Large intestine (tissue), 3 donors: ENCODE results near the gene PRIMA1. TPM values are rescaled to one million over a fixed set of nuclear protein-coding genes. Genes with fewer than 3 reads are reported as not detected.
A peak's percentile ranks its signal among the peaks of the same experiment; 100 is the strongest.

Experiments used
- DNase-seq, 2 donors: peaks; one replicate each; pipeline versions ENCODE4 v3.0.0 to v3.0.0-alpha.2; 2013
- H3K27ac ChIP-seq: one replicate; pipeline ENCODE4 v1.5.1; 2013; ENCODE audit warnings: low read length
- H3K27me3 ChIP-seq: 2 replicates; pipeline ENCODE4 v1.6.1; 2013; ENCODE audit warnings: low read length; ENCODE audit not compliant: control insufficient read depth, insufficient read depth
- H3K36me3 ChIP-seq: 2 replicates; pipeline ENCODE4 v1.6.1; 2013; ENCODE audit warnings: low read length; ENCODE audit not compliant: control insufficient read depth, insufficient read depth
- H3K4me1 ChIP-seq: one replicate; pipeline ENCODE4 v1.6.1; 2013; ENCODE audit warnings: low read length; ENCODE audit not compliant: control insufficient read depth, insufficient read depth
- H3K4me3 ChIP-seq: one replicate; pipeline ENCODE4 v1.5.1; 2013; ENCODE audit warnings: low read length
- H3K9me3 ChIP-seq: one replicate; pipeline ENCODE4 v1.6.1; 2013; ENCODE audit warnings: mild to moderate bottlenecking, low read depth, low read length, moderate library complexity; ENCODE audit not compliant: control insufficient read depth
- WGBS: methylation state at CpG from one replicate; pipeline ENCODE4 v1.1.5; 2013; ENCODE audit warnings: low lambda C conversion rate; ENCODE audit not compliant: insufficient coverage; 5-methylcytosine and 5-hydroxymethylcytosine counted together
- polyA plus RNA-seq: library from polyadenylated mRNA; unstranded; fragments of 120-200 nt; gene quantifications from one replicate; pipeline ENCODE4 v1.2.1, GENCODE V29; 2013

The PRIMA1 gene
- polyA plus RNA-seq, 1 donor: 9.2 TPM

DNA sequence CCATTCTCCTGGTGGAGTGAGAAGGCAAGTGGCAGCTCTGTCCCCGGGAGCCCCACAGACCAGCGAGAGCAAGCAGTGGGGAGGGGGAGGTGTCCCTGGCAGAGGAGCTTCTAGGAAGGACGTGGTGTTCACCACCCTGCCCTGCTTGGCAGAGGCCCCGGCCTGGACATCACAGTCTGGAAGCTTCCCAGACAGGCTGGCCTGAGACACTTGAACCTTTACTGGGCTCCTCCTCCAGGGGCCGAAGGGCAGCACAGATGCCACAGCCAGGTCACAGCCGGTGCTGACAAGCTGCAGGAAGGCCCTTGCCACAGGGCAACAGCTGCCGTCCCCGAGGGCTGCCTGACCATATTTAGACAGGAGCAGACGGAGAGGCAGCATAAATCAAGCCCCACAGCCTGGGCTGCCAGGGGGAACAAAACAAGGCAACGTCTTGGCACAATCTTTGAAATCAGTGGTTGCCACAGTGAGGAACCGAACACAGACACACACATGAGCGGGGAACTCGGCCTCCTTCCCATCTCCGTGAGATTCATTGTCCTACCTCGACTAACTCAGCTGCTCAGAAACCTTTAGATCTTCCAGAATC is 28.5 kb downstream of the PRIMA1 start:
- H3K36me3 ChIP-seq: no peaks in the 10 kb centered on the region
- peaks cover 2% of the 10 kb centered on the region for H3K27me3 ChIP-seq
- peak; percentile 29 to 38 for DNase-seq
- no peak overlapping the region for H3K4me3 ChIP-seq
- peak overlapping the region; percentile 56 for H3K27ac ChIP-seq
- peaks cover 11% of the 10 kb centered on the region for H3K4me1 ChIP-seq
- 79% methylated on average over 2 of the region's 15 CpGs for WGBS
- H3K9me3 ChIP-seq: no peaks in the 10 kb centered on the region

DNA sequence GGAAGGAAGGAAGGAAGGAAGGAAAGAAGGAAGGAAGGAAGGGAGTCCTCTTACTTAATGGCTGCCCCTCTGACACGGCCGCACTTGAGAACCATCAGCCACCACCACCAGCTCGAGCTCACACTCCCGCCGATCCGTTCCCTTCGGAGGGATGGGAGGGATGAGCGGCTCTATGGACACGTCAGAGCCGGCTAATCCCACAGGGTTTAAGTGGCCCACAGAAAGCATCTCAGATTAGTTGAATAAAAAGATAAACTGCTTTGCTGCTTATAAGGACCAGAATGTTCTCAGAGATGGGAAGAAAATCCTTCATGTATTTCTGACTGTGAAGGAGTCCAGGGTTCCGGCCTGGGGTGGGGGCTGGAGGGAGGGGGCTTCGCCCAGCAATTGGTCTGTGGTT is 31.1 kb downstream of the PRIMA1 start:
- DNase-seq: no peak
- H3K4me3 ChIP-seq: no peak overlapping the region
- H3K27ac ChIP-seq: no peak overlapping the region
- 87% methylated on average over 3 of the region's 12 CpGs for WGBS
- H3K4me1 ChIP-seq: peaks cover 10% of the 10 kb centered on the region
- H3K36me3 ChIP-seq: no peaks in the 10 kb centered on the region
- H3K27me3 ChIP-seq: no peaks in the 10 kb centered on the region
- no peaks in the 10 kb centered on the region for H3K9me3 ChIP-seq

DNA sequence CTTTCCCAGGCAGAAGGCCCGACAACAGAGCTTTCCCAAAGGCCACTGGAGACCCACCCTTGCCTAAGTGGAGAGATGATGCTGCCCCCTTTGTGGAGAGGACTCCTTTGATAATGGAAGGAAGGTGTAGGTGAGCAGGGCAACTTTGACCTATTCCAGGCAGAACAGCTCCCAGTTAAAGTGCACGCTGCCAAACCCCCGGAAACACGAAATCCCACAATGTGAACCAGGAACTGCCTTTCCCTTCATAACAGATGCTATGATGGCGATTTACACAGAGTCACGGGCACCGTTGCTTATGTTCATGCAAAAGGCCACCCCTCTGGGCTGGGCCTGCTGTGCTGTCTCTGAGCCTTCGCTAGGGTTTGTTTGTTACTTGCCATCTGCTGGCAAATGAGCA is 34.6 kb downstream of the PRIMA1 start:
- H3K4me1 ChIP-seq: peaks cover 6% of the 10 kb centered on the region
- no peak for DNase-seq
- no peak overlapping the region for H3K27ac ChIP-seq
- H3K9me3 ChIP-seq: no peaks in the 10 kb centered on the region
- no CpG with 5 or more reads among the region's 8 CpGs for WGBS
- no peaks in the 10 kb centered on the region for H3K27me3 ChIP-seq
- no peak overlapping the region for H3K4me3 ChIP-seq
- H3K36me3 ChIP-seq: no peaks in the 10 kb centered on the region

DNA sequence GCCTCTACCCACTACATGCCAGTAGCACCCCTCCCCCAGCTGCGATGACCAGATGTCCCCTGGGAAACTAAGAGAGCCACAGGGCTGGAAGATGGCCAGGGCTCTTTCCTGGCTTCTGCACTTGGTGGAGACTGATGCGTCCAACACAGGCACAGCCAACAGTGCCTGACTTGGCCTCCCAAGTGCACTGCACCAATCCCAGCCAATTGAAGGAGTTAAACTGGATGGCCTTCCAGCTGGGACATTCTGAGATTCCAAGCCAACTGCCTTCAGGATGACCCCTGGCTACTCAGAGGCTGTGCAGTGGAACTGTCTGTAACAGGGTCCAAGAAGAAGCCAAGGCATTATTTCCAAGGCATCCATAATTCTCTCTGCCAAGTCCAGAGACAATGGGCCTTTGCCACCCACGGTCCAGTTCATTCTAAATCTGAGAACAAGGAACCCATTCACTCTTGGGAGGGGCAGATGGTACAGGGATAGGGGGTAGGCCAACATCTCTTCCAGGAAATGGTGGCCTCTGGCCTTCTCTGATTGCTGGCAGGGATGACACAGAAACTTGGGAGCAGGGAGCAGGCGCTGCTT is 35.2 kb downstream of the PRIMA1 start:
- Histone ChIP-seq H3K27ac (no peak overlapping the region), H3K9me3 (no peaks in the 10 kb centered on the region)

DNA sequence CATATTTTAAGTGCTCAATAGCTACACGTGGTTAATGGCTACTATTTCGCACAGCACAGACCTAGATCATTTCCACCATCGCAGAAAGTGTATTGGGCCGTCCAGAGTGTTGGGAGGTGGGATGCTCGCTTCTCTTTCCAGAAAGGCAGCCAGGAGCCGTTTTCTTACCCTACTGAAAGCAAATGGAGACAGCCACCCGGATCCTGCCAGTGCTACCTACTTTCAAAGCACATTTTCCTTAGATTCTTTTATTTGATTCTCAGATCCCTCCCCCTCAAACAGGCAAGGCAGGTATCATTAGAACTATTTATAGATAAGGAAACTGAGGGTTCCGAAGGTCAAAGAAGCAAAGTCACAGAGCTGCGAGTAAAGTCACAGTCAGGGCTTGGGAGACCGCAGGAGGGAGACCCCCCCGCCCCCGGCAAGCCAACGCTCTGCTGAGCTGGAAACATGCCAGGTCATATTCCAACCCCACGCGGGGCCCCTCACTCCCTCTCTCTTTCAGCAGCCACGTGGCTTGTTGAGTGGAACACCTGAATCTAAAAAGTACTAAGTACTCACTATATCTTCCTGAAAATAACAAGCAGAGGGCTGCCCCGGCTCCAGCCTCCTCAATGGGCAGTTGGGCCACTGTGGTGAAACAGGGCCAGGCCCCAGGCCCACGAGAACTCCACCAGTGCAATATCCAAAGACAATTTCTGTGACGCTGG is 36.2 kb downstream of the PRIMA1 start:
- Histone ChIP-seq H3K27ac (no peak overlapping the region), H3K27me3 (no peaks in the 10 kb centered on the region), H3K4me1 (peaks cover 6% of the 10 kb centered on the region), H3K36me3 (no peaks in the 10 kb centered on the region), H3K9me3 (no peaks in the 10 kb centered on the region), H3K4me3 (no peak overlapping the region)
- no CpG with 5 or more reads among the region's 19 CpGs for WGBS
- DNase-seq: peak in 1 of 2 donors; percentile 38

More for the DNA sequence above, 35.2 kb downstream of the PRIMA1 start:
- peak in 1 of 2 donors; percentile 17 for DNase-seq
- H3K36me3 ChIP-seq: no peaks in the 10 kb centered on the region
- WGBS: no CpG with 5 or more reads among the region's 4 CpGs
- H3K4me3 ChIP-seq: no peak overlapping the region
- H3K27me3 ChIP-seq: no peaks in the 10 kb centered on the region
- peaks cover 6% of the 10 kb centered on the region for H3K4me1 ChIP-seq

DNA sequence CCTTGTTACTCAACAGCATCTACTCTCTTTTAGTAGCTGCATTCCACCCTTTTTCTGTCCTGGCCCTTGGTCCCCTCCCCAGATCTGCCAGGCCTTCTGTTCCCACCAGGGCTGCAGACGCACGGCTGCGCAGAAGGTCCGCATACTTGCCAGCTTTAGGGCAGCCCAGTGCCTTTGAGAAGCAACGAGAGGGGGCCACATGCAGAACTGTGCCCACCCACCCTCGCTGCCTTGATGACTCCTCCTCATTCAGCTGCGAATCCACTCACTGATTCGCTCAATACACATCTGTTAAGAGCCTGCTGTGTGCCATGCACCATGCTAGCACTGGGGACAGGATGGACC is 39.2 kb downstream of the PRIMA1 start:
- no peaks in the 10 kb centered on the region for H3K36me3 ChIP-seq
- no peaks in the 10 kb centered on the region for H3K27me3 ChIP-seq
- WGBS: no CpG with 5 or more reads among the region's 8 CpGs
- peaks cover 6% of the 10 kb centered on the region for H3K4me1 ChIP-seq
- no peaks in the 10 kb centered on the region for H3K9me3 ChIP-seq
- no peak overlapping the region for H3K4me3 ChIP-seq
- no peak overlapping the region for H3K27ac ChIP-seq
- no peak for DNase-seq

DNA sequence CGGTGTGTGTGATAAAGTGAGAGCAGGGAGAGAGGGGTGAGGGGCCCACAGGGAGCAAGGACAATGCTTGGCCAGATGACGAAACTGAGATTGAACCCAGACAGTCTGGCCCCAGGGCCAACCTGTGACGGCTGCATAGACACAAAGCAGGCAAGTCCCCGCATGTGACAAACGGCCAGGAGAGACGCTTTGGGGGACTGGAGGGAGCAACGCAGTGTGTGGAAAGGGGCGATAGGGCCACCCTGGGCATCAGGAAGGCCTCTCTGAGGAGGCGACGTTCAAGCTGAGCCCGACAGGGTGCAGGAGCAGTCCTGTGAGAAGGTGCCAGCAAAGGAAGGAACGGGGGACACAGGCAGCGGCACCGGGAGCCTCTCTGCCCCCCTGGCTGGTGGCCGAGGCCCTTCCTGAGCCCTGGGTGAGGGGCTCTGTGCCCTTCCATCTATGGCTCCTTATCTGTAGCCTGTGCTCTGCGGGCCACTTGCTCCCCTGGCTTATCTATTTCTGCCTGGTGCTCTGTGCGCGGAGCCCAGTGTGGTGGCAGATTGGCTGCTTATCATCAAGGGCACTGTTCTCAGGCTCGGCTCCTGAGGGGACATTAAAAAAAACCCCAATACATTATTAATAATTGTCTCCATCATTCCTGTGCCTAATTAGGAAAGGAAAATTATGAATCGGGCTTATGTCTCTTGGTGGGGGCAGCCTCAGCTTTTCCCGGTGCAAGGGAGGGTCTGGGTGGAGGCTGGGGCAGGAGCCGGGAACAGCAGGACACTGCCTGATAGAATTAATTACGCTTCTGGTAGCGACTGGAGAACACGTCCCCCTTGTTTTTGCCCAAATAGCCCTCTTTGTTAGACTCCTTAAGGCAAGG is 39.8 kb downstream of the PRIMA1 start:
- no peak overlapping the region for H3K27ac ChIP-seq
- no peak overlapping the region for H3K4me3 ChIP-seq
- DNase-seq: no peak
- WGBS: 90% methylated on average over 2 of the region's 25 CpGs
- no peaks in the 10 kb centered on the region for H3K9me3 ChIP-seq
- H3K4me1 ChIP-seq: peaks cover 6% of the 10 kb centered on the region
- no peaks in the 10 kb centered on the region for H3K27me3 ChIP-seq
- H3K36me3 ChIP-seq: no peaks in the 10 kb centered on the region

DNA sequence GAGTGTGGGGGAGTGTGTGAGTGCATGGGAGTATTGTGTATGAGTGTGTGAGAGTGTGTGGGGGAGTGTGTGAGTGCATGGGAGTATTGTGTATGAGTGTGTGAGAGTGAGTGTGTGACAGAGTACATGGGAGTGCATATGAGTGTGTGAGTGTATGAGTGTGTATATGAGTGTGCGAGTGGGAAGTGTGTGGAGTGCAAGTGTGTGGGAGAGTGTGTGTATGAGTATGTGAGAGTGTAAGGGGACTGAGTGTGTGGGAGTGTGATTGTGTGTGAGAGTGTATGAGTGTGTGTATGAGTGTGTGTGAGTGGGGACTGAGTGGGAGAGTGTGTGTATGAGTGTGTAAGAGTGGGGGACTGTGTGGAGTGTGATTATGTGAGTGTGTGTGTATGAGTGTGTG is 40.7 kb downstream of the PRIMA1 start:
- no peak for DNase-seq
- no peaks in the 10 kb centered on the region for H3K36me3 ChIP-seq
- H3K4me3 ChIP-seq: no peak overlapping the region
- H3K27me3 ChIP-seq: no peaks in the 10 kb centered on the region
- H3K27ac ChIP-seq: no peak overlapping the region
- peaks cover 6% of the 10 kb centered on the region for H3K4me1 ChIP-seq
- no peaks in the 10 kb centered on the region for H3K9me3 ChIP-seq
- whole genome bisulfite sequencing: 100% methylated on average over 1 of the region's 1 CpG

DNA sequence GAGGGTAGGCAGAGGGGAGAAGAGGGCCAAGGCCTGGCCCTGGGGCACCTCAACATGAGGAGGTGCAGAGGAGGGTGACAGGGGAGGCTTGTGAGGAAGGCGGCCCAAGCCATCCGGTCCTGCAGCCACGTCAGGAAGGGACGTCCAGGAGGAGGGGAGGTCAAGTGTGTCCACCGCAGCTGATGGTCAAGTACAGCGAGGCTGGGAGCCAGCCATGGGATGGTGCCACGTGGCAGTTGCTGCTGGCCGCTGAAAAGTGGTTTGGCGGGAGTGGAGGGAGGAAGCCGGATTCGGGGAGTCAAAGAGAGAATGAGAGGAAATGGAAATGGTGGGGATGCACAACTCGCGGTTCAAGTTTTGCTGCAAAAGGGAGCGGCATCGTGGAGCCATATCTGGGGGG is 41.2 kb downstream of the PRIMA1 start:
- Histone ChIP-seq H3K27me3 (no peaks in the 10 kb centered on the region), H3K4me3 (no peak overlapping the region), H3K4me1 (peaks cover 1% of the 10 kb centered on the region), H3K27ac (no peak overlapping the region), H3K36me3 (no peaks in the 10 kb centered on the region), H3K9me3 (no peaks in the 10 kb centered on the region)
- WGBS: 93% methylated on average over 8 of the region's 15 CpGs
- no peak for DNase-seq

DNA sequence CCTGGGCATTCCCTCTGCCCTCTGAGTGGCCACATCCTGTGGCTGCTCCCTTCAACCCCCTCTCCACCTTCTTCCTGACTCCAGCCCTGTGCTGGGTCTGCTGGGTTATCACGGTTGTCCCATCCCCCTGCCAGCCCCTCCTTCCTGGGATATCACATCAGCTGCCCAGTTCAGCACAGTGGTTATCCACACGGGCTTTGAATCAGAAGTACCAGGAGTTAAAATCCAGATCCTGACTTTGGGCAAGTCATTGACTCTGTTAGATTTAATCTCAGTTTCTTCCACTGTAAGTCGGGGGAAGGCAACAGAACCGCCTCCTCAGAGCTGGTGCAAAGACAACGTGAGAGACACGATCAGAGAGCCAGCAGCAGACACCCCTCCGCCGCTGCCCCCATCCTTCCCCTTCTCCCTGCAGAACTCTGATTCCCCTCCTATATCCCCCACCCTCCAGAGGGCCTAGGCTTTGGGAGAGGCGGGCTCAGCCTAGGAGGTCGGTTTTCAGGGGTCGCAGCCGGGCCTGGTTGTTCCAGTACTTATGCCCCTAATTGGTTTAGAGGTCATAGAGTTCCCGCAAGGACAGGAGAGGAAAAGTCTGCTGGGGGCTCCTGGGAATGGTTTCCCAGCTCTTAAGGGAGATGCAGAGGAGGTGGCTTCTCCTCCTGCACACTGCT is 42.5 kb downstream of the PRIMA1 start:
- no peaks in the 10 kb centered on the region for H3K9me3 ChIP-seq
- H3K27me3 ChIP-seq: no peaks in the 10 kb centered on the region
- DNase-seq: no peak
- no peaks in the 10 kb centered on the region for H3K4me1 ChIP-seq
- H3K27ac ChIP-seq: no peak overlapping the region
- whole genome bisulfite sequencing: no CpG with 5 or more reads among the region's 13 CpGs
- no peaks in the 10 kb centered on the region for H3K36me3 ChIP-seq
- no peak overlapping the region for H3K4me3 ChIP-seq
